DLD1 (cell line): ENCODE measurements around the gene RNF145.

Source experiments
- in situ Hi-C: cut with HindIII; loops from 2 replicates; pipeline ENCODE4 v1.10.0; 2017; ENCODE audit warnings: low sequenced_read_pairs

The RNF145 gene

DNA sequence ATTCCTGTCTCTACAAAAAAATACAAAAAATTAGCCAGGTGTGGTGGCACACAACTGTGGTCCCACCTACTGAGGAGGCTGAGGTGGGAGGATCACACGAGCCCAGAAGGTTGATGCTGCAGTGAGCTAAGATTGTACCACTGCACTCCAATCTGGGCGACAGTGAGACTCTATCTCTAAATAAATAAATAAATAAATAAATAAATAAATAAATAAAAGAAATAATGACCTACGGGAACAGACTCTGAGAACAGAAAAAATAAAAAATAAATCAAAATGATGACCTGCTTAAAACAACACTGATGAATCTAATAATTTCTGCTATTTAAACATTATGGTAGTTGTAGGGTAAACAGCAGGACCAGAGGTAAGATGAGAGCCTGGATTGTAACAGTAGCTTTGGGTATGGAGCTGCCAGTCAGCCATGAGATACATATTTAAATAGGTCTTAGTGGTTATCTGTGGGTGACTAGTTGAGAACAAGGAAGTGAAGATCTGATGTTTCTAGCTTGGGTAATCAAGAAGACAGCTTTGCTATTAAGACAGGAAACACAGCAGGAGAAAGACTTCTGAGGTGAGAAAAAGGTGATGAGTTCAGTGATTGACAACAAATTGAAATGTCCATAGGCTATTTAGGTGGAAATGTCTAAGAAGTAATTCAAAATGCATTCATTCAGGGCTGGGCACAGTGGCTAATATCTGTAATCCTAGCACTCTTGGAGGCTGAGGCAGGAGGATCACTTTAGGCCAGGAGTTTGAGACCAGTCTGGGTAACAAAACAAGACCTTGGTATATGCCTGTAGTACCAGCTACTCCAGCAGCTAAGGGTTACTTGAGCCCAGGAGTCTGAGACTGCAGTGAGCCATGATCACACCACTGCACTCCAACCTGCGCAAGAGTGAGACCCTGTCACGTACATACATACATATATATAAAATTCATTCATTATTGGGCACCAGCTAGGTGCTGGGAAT, 11.0 kb downstream of the RNF145 start:
- in situ Hi-C loops = no loop called here

DNA sequence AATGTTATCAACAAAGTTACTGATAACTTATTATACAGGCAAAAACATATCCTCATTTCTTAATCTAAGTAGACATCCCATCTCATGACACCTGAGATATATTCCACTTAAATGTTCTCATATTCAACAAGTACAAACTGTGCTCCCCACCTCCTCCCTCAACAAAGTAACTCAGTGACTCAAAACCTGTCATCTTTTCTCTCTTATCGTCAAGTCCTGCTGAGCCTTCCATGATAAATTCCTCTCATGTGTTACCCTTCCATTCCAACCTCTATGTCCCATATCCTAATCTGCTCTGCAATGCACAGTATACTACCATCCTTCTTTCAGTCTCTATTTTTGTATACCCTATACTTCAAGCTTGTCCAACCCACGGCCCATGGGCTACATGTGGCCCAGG, 13.6 kb downstream of the RNF145 start:
- in situ Hi-C loops = no loop called here

- in situ Hi-C loops = no loop called here
Measured at GRCh38 chr5:159190170-159190569, 19.2 kb downstream of the RNF145 start.

DNA sequence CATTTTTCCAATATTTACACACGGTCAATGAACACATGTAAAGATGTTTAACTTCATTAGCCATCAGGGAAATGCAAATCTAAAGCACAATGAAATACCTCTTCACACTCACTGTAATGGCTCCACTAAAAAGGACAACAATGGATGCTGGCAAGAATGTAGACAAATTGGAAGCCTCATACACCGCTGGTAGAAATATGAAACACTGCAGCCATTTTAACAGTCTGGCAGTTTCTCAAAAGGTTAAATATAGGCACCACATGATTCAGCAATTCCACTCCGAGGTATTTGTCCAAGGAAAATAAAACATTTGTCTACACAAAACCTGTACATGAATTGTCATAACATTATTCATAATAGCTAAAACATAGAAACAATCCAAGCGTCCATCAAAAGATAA, 20.0 kb downstream of the RNF145 start:
- in situ Hi-C loops = no loop called here

- in situ Hi-C loops = no loop called here
Measured at GRCh38 chr5:159187719-159188118, 21.6 kb downstream of the RNF145 start.

DNA sequence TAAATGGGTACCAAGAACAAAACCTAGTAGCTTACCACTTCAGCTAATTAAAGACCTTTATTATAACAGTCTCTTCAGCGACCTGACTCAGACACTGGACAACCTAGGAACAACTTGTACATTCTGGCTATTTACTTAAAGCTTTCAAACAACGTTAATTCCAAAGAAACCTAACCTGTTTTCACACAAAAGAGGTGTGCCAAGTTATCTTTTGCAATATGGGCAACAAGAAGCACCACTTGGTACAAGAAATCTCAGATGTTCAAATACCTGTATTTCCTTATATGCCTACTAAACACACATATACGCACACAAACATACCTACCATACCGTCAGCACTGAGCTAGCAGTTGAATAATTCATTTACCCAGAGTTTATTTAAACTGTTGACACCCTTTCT, 23.0 kb downstream of the RNF145 start:
- in situ Hi-C loops = no loop called here

- in situ Hi-C loops = no loop called here
Measured at GRCh38 chr5:159185773-159186172, 23.6 kb downstream of the RNF145 start.

DNA sequence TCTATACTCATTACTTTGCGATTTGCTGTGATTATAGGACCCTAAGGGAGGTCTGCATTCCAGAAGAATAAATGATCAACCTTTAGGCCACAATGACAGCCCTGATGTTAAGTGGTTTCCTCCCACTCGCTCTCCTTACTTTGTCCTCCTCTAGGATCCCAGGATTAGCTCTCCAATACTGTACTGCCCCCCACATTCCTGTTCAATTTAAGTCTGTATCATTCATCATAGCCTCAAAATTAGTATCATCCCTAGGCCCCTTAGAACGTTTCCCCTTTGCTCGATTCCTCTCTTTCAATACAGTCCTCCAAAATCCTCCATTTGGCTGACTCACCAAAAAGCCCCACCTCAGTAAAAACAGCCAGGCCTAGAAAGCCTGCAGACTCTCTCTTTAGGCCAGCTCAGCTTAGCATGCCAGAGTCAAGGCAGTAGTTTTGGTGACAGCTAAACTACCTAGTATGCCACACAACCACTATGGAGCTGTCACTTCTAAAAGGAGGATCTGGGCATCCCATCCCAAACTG, 24.4 kb downstream of the RNF145 start:
- in situ Hi-C loops = no loop called here

- in situ Hi-C loops = no loop called here
Measured at GRCh38 chr5:159184236-159184635, 25.1 kb downstream of the RNF145 start.

DNA sequence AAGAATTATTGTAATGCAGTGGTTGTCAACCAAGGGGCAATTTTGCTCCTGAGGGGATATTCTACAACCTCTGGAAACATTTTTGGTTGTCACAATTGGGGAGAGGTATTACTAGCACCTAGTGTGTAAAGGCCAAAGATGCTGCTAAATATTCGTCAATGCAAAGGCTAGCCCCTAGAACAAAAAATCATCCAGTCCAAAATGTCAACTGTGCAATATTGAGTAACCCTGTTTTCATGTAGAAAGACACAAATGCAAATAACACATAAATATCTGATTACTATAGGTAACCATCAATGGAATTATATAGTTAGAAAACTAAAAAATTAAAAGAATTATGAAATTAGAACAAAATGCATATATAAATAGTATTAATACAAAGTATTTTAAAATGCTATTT, 26.1 kb downstream of the RNF145 start:
- in situ Hi-C loops = no loop called here

DNA sequence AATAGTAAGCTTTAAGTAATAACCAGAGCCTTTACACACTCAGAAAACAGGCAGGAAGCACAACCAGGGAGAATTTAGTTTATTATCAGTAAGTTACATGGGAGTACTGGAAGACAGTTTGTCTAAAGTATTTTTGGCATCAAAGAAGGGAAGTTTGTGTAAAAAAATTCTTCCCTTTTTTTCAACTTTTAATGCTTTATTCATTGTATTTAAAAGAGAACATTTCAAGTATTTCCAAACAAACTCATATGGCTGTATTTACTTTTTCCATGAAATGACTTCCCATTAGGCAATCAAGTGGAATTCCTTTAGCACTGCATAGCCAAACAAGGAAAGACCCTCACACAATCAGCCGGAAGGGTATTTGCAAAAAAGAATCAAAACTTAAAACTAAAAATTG, 26.7 kb downstream of the RNF145 start:
- in situ Hi-C loops = no loop called here

GRCh38 chr5:159181651-159182050, 27.7 kb downstream of the RNF145 start:
- in situ Hi-C loops = no loop called here

GRCh38 chr5:159181152-159181551, 28.2 kb downstream of the RNF145 start:
- in situ Hi-C loops = no loop called here

GRCh38 chr5:159179529-159180305, 29.6 kb downstream of the RNF145 start:
- in situ Hi-C loops = no loop called here

DNA sequence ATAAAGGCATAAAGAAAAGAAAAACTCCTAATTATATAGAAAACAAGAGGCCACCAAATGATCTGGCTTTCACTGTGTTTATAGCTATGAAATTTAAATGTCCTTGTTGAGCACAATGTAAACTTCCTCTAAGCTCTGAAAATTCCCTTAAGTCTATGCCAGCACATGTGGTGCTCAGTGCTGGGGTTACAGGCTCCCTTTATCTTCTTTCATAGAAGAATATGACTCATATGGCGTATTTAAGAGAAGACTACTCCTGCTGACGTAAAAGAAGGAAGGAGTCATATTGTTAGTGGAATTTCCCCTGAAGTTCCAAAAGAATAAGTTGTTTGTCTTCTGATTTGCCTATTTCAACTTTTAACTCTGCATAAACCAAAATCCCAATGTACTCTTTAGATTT, 30.4 kb downstream of the RNF145 start:
- in situ Hi-C loops = no loop called here

DNA sequence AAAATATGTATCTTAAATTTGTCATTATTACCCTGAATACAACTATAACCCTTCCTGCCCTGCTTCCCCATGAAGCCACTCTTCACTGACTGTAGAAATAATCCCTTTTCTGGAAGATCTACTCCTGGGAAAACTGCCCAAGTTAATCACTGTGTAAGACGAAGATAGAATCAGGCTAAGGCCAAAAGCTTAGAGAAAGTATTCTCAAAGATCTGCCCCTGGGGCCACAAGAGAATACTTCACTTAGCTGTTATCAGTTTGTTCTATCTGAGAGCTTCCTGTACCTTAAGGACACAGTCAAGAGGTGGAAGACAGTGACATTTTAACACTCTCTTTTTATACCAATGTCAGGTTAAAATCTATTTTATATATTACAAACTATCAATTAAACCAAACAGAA, 33.8 kb downstream of the RNF145 start:
- in situ Hi-C loops = no loop called here

DNA sequence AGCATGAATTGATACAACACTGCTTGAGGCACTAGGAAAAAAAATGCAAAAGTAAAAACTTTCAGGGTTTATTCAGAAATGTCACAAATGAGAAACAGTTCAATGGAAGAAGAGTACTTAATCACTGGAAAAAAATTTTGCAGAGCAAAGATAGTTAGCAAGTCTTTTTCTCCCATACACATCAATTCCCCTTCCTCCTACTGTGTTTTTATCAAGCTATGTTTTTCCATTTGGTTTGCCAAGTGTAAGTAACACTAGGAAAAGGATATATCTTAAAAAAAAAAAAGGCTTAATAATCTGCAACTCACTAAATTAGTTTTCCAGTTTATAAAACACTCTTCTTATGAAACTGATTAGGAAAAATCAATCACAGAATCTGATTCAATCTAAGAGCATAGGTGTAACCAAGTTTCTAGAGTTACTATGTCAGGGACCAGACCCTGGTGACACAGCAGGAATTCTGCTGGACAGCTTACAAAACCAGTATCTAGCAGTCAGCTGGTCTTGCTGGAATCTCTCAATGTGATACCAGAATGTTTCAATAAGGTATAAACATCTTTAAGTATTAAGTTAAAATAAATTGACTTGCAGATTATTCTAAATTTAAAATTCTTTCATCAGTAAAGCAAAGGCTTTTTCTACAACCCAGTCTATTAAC, 34.7 kb downstream of the RNF145 start:
- in situ Hi-C loops = no loop called here

GRCh38 chr5:159171274-159171673, 38.1 kb downstream of the RNF145 start:
- in situ Hi-C loops = no loop called here

GRCh38 chr5:159170021-159170420, 39.3 kb downstream of the RNF145 start:
- in situ Hi-C loops = no loop called here

GRCh38 chr5:159166416-159166815, 42.9 kb downstream of the RNF145 start:
- in situ Hi-C loops = no loop called here

- in situ Hi-C loops = no loop called here
Measured at GRCh38 chr5:159163701-159164046, 45.7 kb downstream of the RNF145 start.
